OCI-LY3 (cell line): ENCODE data around the gene RBPJL.

Source experiments
- H2AFZ ChIP-seq: fragments of 200-600, 300-600 bp; shearing (Covaris generic); 2 replicates; pipeline ENCODE4 v1.6.0; 2014; ENCODE audit warnings: antibody characterized with exemption, low read depth, low read length
- H3K27ac ChIP-seq: fragments of 200-600, 300-600 bp; sonication (generic); 2 replicates; pipeline ENCODE4 v1.5.1; 2014; ENCODE audit warnings: mild to moderate bottlenecking, low read length, moderate library complexity, mixed read lengths
- H3K27me3 ChIP-seq: fragments of 200-600, 300-600 bp; sonication (generic); 2 replicates; pipeline ENCODE4 v1.6.1; 2014; ENCODE audit warnings: low read depth, low read length, mixed read lengths
- H3K36me3 ChIP-seq: fragments of 200-600, 300-600 bp; sonication (generic); replicated peaks from 2 replicates; pipeline ENCODE3; 2014; ENCODE audit warnings: low read depth, low read length, mixed read lengths
- H3K4me1 ChIP-seq: fragments of 300-600, 200-600 bp; sonication (generic); 2 replicates; pipeline ENCODE4 v1.6.1; 2014; ENCODE audit warnings: low read length, mixed read lengths
- H3K4me2 ChIP-seq: fragments of 200-600, 300-600 bp; sonication (generic); 2 replicates; pipeline ENCODE4 v1.6.1; 2014; ENCODE audit warnings: low read length, mixed read lengths
- H3K4me3 ChIP-seq: fragments of 300-600, 200-600 bp; sonication (generic); 2 replicates; pipeline ENCODE4 v1.5.1; 2014; ENCODE audit warnings: antibody characterized with exemption, mild to moderate bottlenecking, low read length, moderate library complexity
- H3K79me2 ChIP-seq: fragments of 300-600, 200-600 bp; shearing (Covaris generic); 2 replicates; pipeline ENCODE4 v1.6.1; 2014; ENCODE audit warnings: mild to moderate bottlenecking, low read length, mixed read lengths
- H3K9ac ChIP-seq: fragments of 300-600, 200-600 bp; shearing (Covaris generic); 2 replicates; pipeline ENCODE4 v1.6.0; 2014; ENCODE audit warnings: mild to moderate bottlenecking, low read length, moderate library complexity
- H3K9me3 ChIP-seq: fragments of 200-600, 300-600 bp; shearing (Covaris generic); 2 replicates; pipeline ENCODE4 v1.6.1; 2014; ENCODE audit warnings: low read length, mixed read lengths; ENCODE audit not compliant: insufficient read depth
- H4K20me1 ChIP-seq: fragments of 200-600, 300-600 bp; sonication (generic); 2 replicates; pipeline ENCODE4 v1.6.1; 2016; ENCODE audit warnings: low read length, mixed read lengths; ENCODE audit not compliant: insufficient read depth
- CTCF ChIP-seq: fragments of 200-600, 300-600 bp; sonication (generic); IDR thresholded peaks from 2 replicates; pipeline ENCODE4 v1.5.1; 2014; ENCODE audit warnings: antibody characterized with exemption, low read length, low read depth
- EZH2phosphoT487 ChIP-seq: fragments of 200-600 bp; shearing (Covaris generic); IDR thresholded peaks from 2 replicates; pipeline ENCODE4 v1.6.1; 2018; ENCODE audit warnings: antibody characterized with exemption, mixed run types, low read depth

Gene RBPJL

GRCh38 chr20:45343532-45344167 is 37.0 kb downstream of the RBPJL start:
- Histone ChIP-seq H2AFZ (no peak overlapping the region), H4K20me1 (peaks cover 54% of the 10 kb centered on the region), H3K27me3 (no peaks in the 10 kb centered on the region), H3K4me2 (no peak overlapping the region), H3K9me3 (no peaks in the 10 kb centered on the region), H3K27ac (no peak overlapping the region), H3K4me1 (peaks cover 31% of the 10 kb centered on the region), H3K36me3 (peaks cover 6% of the 10 kb centered on the region), H3K4me3 (no peak overlapping the region), H3K79me2 (peaks cover 26% of the 10 kb centered on the region; the same call in 1 of the 2 replicates), H3K9ac (no peak overlapping the region)
- no peak for TF ChIP-seq EZH2phosphoT487
- no peak for TF ChIP-seq CTCF

- Histone ChIP-seq H2AFZ (no peak overlapping the region), H3K9ac (no peak overlapping the region), H3K79me2 (peaks cover 26% of the 10 kb centered on the region; the same call in 1 of the 2 replicates), H3K9me3 (no peaks in the 10 kb centered on the region), H3K36me3 (peaks cover 6% of the 10 kb centered on the region), H3K27ac (no peak overlapping the region), H3K27me3 (no peaks in the 10 kb centered on the region), H4K20me1 (peaks cover 48% of the 10 kb centered on the region), H3K4me3 (no peak overlapping the region), H3K4me2 (no peak overlapping the region), H3K4me1 (peaks cover 34% of the 10 kb centered on the region)
- TF ChIP-seq EZH2phosphoT487 (no peak), CTCF (no peak)
These were observed 37.7 kb downstream of the RBPJL start for GRCh38 chr20:45344168-45344860.

- TF ChIP-seq CTCF = no peak
- no peak for TF ChIP-seq EZH2phosphoT487
- peaks cover 3% of the 10 kb centered on the region for H3K36me3 ChIP-seq
- no peaks in the 10 kb centered on the region for H3K27me3 ChIP-seq
- no peak overlapping the region for H3K27ac ChIP-seq
- H3K4me3 ChIP-seq = peak overlapping the region; percentile 81; the same call in 1 of the 2 replicates
- H3K4me2 ChIP-seq = peak overlapping the region; percentile 82
- no peaks in the 10 kb centered on the region for H3K9me3 ChIP-seq
- peaks cover 40% of the 10 kb centered on the region for H4K20me1 ChIP-seq
- no peak overlapping the region for H2AFZ ChIP-seq
- H3K79me2 ChIP-seq = peaks cover 24% of the 10 kb centered on the region; the same call in 1 of the 2 replicates
- H3K9ac ChIP-seq = no peak overlapping the region
- peaks cover 35% of the 10 kb centered on the region for H3K4me1 ChIP-seq
These were observed 38.7 kb downstream of the RBPJL start for GRCh38 chr20:45345104-45345936.
